ENCODE measurements around the gene PLD1. TPM values are rescaled to one million over a fixed set of nuclear protein-coding genes. Genes with fewer than 3 reads are reported as not detected.

Gene PLD1
- total RNA-seq, 1 donor from 2014 or later, result 1.0 TPM

- peaks cover 13% of the 10 kb centered on the region for H3K27me3 Mint-ChIP-seq (ENCODE audit: low read depth)
- H3K4me3 Mint-ChIP-seq (ENCODE audit: low read depth), result no peak overlapping the region
- intact Hi-C loops (cut with micrococcal nuclease), result loop anchor here (10.0 kb wide), 2 partner anchors 190 to 260 kb away; partner anchors contain the start of gene FNDC3B
- peaks cover 7% of the 10 kb centered on the region for H3K36me3 Mint-ChIP-seq (ENCODE audit: low read depth)
- no peak for DNase-seq (ENCODE audit: low spot score)
- H3K4me1 Mint-ChIP-seq (ENCODE audit: low read depth), result peaks cover 24% of the 10 kb centered on the region
- peaks cover 3% of the 10 kb centered on the region for H3K9me3 Mint-ChIP-seq
- no peak overlapping the region for H3K27ac Mint-ChIP-seq
These were observed 34.6 kb upstream of the PLD1 start for GRCh38 chr3:171844873-171845272.

GRCh38 chr3:171842864-171843518, 32.7 kb upstream of the PLD1 start, which contains the start of gene TMEM212:
Gene TMEM212, plus strand, starts transcription at chr3:171843349. Its CDS starts 35 bp downstream, at chr3:171843384.
- DNase-seq (ENCODE audit: low spot score), result no peak
- intact Hi-C loops (cut with micrococcal nuclease), result loop anchor here (10.0 kb wide), 2 partner anchors 192 to 262 kb away; partner anchors contain the start of gene FNDC3B
- Mint-ChIP-seq H3K9me3 (peaks cover 3% of the 10 kb centered on the region), H3K36me3 (ENCODE audit: low read depth) (peaks cover 7% of the 10 kb centered on the region), H3K4me3 (ENCODE audit: low read depth) (no peak within 1 kb of the TSS), H3K27me3 (ENCODE audit: low read depth) (peaks cover 18% of the 10 kb centered on the region), H3K4me1 (ENCODE audit: low read depth) (peaks cover 24% of the 10 kb centered on the region), H3K27ac (no peak within 1 kb of the TSS)

- Mint-ChIP-seq H3K4me1 (ENCODE audit: low read depth) (peaks cover 12% of the 10 kb centered on the region), H3K27ac (no peak overlapping the region), H3K4me3 (ENCODE audit: low read depth) (no peak overlapping the region), H3K36me3 (ENCODE audit: low read depth) (peaks cover 4% of the 10 kb centered on the region), H3K27me3 (ENCODE audit: low read depth) (peaks cover 24% of the 10 kb centered on the region), H3K9me3 (no peaks in the 10 kb centered on the region)
- intact Hi-C loops (cut with micrococcal nuclease), result loop anchor here (10.0 kb wide), 2 partner anchors 193 to 263 kb away; partner anchors contain the start of gene FNDC3B
- DNase-seq (ENCODE audit: low spot score), result no peak
These were observed 31.3 kb upstream of the PLD1 start for GRCh38 chr3:171841620-171842000.

GRCh38 chr3:171840811-171841619, 30.7 kb upstream of the PLD1 start:
- peaks cover 2% of the 10 kb centered on the region for H3K36me3 Mint-ChIP-seq (ENCODE audit: low read depth)
- no peaks in the 10 kb centered on the region for H3K9me3 Mint-ChIP-seq
- H3K27me3 Mint-ChIP-seq (ENCODE audit: low read depth), result peaks cover 24% of the 10 kb centered on the region
- H3K27ac Mint-ChIP-seq, result no peak overlapping the region
- H3K4me3 Mint-ChIP-seq (ENCODE audit: low read depth), result no peak overlapping the region
- peaks cover 6% of the 10 kb centered on the region for H3K4me1 Mint-ChIP-seq (ENCODE audit: low read depth)
- DNase-seq (ENCODE audit: low spot score), result no peak
- intact Hi-C loops (cut with micrococcal nuclease), result loop anchor here (10.0 kb wide), 2 partner anchors 194 to 264 kb away; partner anchors contain the start of gene FNDC3B

GRCh38 chr3:171840445-171840810, 30.1 kb upstream of the PLD1 start:
- intact Hi-C loops (cut with micrococcal nuclease), result loop anchor here (10.0 kb wide), 2 partner anchors 194 to 264 kb away; partner anchors contain the start of gene FNDC3B
- no peak overlapping the region for H3K27ac Mint-ChIP-seq
- H3K9me3 Mint-ChIP-seq, result no peaks in the 10 kb centered on the region
- no peak overlapping the region for H3K4me3 Mint-ChIP-seq (ENCODE audit: low read depth)
- H3K4me1 Mint-ChIP-seq (ENCODE audit: low read depth), result peaks cover 1% of the 10 kb centered on the region
- no peaks in the 10 kb centered on the region for H3K36me3 Mint-ChIP-seq (ENCODE audit: low read depth)
- no peak for DNase-seq (ENCODE audit: low spot score)
- H3K27me3 Mint-ChIP-seq (ENCODE audit: low read depth), result peaks cover 26% of the 10 kb centered on the region

GRCh38 chr3:171839270-171839669, 29.0 kb upstream of the PLD1 start:
- intact Hi-C loops (cut with micrococcal nuclease), result no loop called here
- H3K4me3 Mint-ChIP-seq (ENCODE audit: low read depth), result no peak overlapping the region
- H3K9me3 Mint-ChIP-seq, result no peaks in the 10 kb centered on the region
- H3K27ac Mint-ChIP-seq, result no peak overlapping the region
- no peaks in the 10 kb centered on the region for H3K36me3 Mint-ChIP-seq (ENCODE audit: low read depth)
- DNase-seq (ENCODE audit: low spot score), result no peak
- H3K4me1 Mint-ChIP-seq (ENCODE audit: low read depth), result no peaks in the 10 kb centered on the region
- H3K27me3 Mint-ChIP-seq (ENCODE audit: low read depth), result peaks cover 29% of the 10 kb centered on the region

GRCh38 chr3:171838218-171838720, 28.0 kb upstream of the PLD1 start:
- no peaks in the 10 kb centered on the region for H3K4me1 Mint-ChIP-seq (ENCODE audit: low read depth)
- no peaks in the 10 kb centered on the region for H3K9me3 Mint-ChIP-seq
- DNase-seq (ENCODE audit: low spot score), result no peak
- intact Hi-C loops (cut with micrococcal nuclease), result no loop called here
- H3K27ac Mint-ChIP-seq, result no peak overlapping the region
- H3K27me3 Mint-ChIP-seq (ENCODE audit: low read depth), result peaks cover 29% of the 10 kb centered on the region
- H3K4me3 Mint-ChIP-seq (ENCODE audit: low read depth), result no peak overlapping the region
- H3K36me3 Mint-ChIP-seq (ENCODE audit: low read depth), result no peaks in the 10 kb centered on the region

- intact Hi-C loops (cut with micrococcal nuclease), result no loop called here
- H3K27ac Mint-ChIP-seq, result no peak overlapping the region
- no peaks in the 10 kb centered on the region for H3K4me1 Mint-ChIP-seq (ENCODE audit: low read depth)
- H3K27me3 Mint-ChIP-seq (ENCODE audit: low read depth), result peaks cover 33% of the 10 kb centered on the region
- DNase-seq (ENCODE audit: low spot score), result no peak
- H3K36me3 Mint-ChIP-seq (ENCODE audit: low read depth), result no peaks in the 10 kb centered on the region
- no peaks in the 10 kb centered on the region for H3K9me3 Mint-ChIP-seq
- H3K4me3 Mint-ChIP-seq (ENCODE audit: low read depth), result no peak overlapping the region
These were observed 27.4 kb upstream of the PLD1 start for GRCh38 chr3:171837698-171838097.

DNA sequence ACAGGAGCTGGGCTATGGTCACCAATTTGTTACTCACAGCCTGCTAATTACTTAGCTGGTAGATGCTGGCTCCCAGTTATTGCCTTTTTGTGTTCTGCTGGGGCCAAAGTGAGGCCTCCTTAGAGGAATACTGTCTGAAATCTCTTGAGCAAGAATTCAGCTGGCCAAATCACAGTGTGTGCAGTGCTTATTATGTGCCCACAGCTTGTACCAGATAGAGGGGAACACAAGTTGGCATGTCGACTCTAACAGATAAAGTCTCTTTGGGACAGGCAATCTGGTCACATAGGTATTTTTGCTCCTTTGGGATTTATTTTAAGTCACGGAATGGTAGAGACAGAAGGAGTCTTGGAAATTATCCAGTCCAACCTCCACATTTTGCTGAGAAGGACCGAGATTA, 26.6 kb upstream of the PLD1 start:
- Mint-ChIP-seq H3K36me3 (ENCODE audit: low read depth) (no peaks in the 10 kb centered on the region), H3K27me3 (ENCODE audit: low read depth) (peaks cover 38% of the 10 kb centered on the region), H3K4me3 (ENCODE audit: low read depth) (no peak overlapping the region), H3K4me1 (ENCODE audit: low read depth) (no peaks in the 10 kb centered on the region), H3K9me3 (no peaks in the 10 kb centered on the region), H3K27ac (no peak overlapping the region)
- DNase-seq (ENCODE audit: low spot score), result no peak
- intact Hi-C loops (cut with micrococcal nuclease), result no loop called here

GRCh38 chr3:171835613-171836012, 25.3 kb upstream of the PLD1 start:
- no peaks in the 10 kb centered on the region for H3K36me3 Mint-ChIP-seq (ENCODE audit: low read depth)
- DNase-seq (ENCODE audit: low spot score), result no peak
- H3K9me3 Mint-ChIP-seq, result no peaks in the 10 kb centered on the region
- intact Hi-C loops (cut with micrococcal nuclease), result loop anchor here (2.0 kb wide), 1 partner anchor 189 kb away; no protein-coding TSS in a partner anchor
- H3K4me1 Mint-ChIP-seq (ENCODE audit: low read depth), result no peaks in the 10 kb centered on the region
- H3K27ac Mint-ChIP-seq, result no peak overlapping the region
- H3K4me3 Mint-ChIP-seq (ENCODE audit: low read depth), result no peak overlapping the region
- peaks cover 35% of the 10 kb centered on the region for H3K27me3 Mint-ChIP-seq (ENCODE audit: low read depth)

- intact Hi-C loops (cut with micrococcal nuclease), result loop anchor here (2.0 kb wide), 1 partner anchor 188 kb away; no protein-coding TSS in a partner anchor
- H3K9me3 Mint-ChIP-seq, result no peaks in the 10 kb centered on the region
- no peak for DNase-seq (ENCODE audit: low spot score)
- no peak overlapping the region for H3K4me3 Mint-ChIP-seq (ENCODE audit: low read depth)
- no peaks in the 10 kb centered on the region for H3K36me3 Mint-ChIP-seq (ENCODE audit: low read depth)
- H3K27me3 Mint-ChIP-seq (ENCODE audit: low read depth), result peaks cover 36% of the 10 kb centered on the region
- H3K4me1 Mint-ChIP-seq (ENCODE audit: low read depth), result no peaks in the 10 kb centered on the region
- no peak overlapping the region for H3K27ac Mint-ChIP-seq
These were observed 24.8 kb upstream of the PLD1 start for GRCh38 chr3:171835116-171835515.

DNA sequence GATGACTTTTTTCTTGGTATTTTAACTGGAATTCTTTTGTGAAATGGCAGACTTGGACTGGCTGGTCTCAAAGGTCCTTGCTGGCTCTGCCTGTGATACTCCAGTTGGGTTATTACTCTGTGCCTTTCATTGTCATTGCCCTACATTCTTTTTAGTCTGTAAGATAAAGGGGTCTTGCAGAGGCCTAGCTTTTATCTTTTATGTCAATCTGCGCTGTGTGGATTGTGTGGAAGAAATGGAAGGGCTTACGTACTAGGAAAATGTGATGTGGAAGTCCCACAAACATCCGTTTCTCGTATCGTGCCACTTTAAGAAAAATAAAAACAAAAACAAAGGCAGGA, 24.1 kb upstream of the PLD1 start:
- Mint-ChIP-seq H3K9me3 (no peaks in the 10 kb centered on the region), H3K27me3 (ENCODE audit: low read depth) (peaks cover 40% of the 10 kb centered on the region), H3K4me1 (ENCODE audit: low read depth) (no peaks in the 10 kb centered on the region), H3K4me3 (ENCODE audit: low read depth) (no peak overlapping the region), H3K27ac (no peak overlapping the region), H3K36me3 (ENCODE audit: low read depth) (no peaks in the 10 kb centered on the region)
- DNase-seq (ENCODE audit: low spot score), result no peak
- intact Hi-C loops (cut with micrococcal nuclease), result loop anchor here (2.0 kb wide), 1 partner anchor 188 kb away; no protein-coding TSS in a partner anchor

All from activated T-helper 2 cell treated with anti-CD3 and anti-CD28 coated beads, Interferon-gamma antibody, Interleukin-2, Interleukin-4, amounts not matched to agents 10 μg/mL and 5 μg/mL and 100 μg/mL, durations not matched to agents 14 hours and 24 hours and 36 hours (primary cell).